HepG2 (cell line): ENCODE data around the gene SPIB. TPM values are rescaled to one million over a fixed set of nuclear protein-coding genes. Genes with fewer than 3 reads are reported as not detected.

Experiments
- DPF2 ChIP-seq: sonication (generic); formaldehyde crosslinking; IDR thresholded peaks from 2 replicates; pipeline ENCODE4 v1.4.0; 2020; ENCODE audit warnings: mild to moderate bottlenecking, low read depth, missing genetic modification reagents, borderline replicate concordance
- HNRNPL ChIP-seq: fragments of 200-400 bp; formaldehyde crosslinking; IDR thresholded peaks from 2 replicates; pipeline ENCODE4 v1.6.1; 2017; ENCODE audit warnings: mild to moderate bottlenecking, low read depth, low read length
- JARID2 ChIP-seq: sonication (generic); formaldehyde crosslinking; IDR thresholded peaks from 2 replicates; pipeline ENCODE4 v1.8.1; 2023; ENCODE audit warnings: missing genetic modification reagents, inconsistent platforms; ENCODE audit not compliant: insufficient replicate concordance
- MYC ChIP-seq: sonication (generic); formaldehyde crosslinking; IDR thresholded peaks from 2 replicates; pipeline ENCODE4 v1.9.0; 2021; ENCODE audit warnings: missing genetic modification reagents, borderline replicate concordance
- NFE2 ChIP-seq: sonication (generic); formaldehyde crosslinking; IDR thresholded peaks from 2 replicates; pipeline ENCODE4 v1.4.0; 2020; ENCODE audit warnings: missing genetic modification reagents
- ONECUT2 ChIP-seq: sonication (generic); formaldehyde crosslinking; IDR thresholded peaks from 2 replicates; pipeline ENCODE4 v1.4.0; 2020; ENCODE audit warnings: missing genetic modification reagents
- SMAD3 ChIP-seq: sonication (generic); formaldehyde crosslinking; IDR thresholded peaks from 2 replicates; pipeline ENCODE4 v1.4.0; 2020; ENCODE audit warnings: missing genetic modification reagents
- ZNF225 ChIP-seq: sonication (generic); formaldehyde crosslinking; IDR thresholded peaks from 2 replicates; pipeline ENCODE4 v1.4.0; 2020; ENCODE audit warnings: mild to moderate bottlenecking, missing genetic modification reagents
- ZNF232 ChIP-seq: sonication (generic); formaldehyde crosslinking; IDR thresholded peaks from 2 replicates; pipeline ENCODE4 v1.4.0; 2020; ENCODE audit warnings: missing genetic modification reagents, borderline replicate concordance
- ZNF350 ChIP-seq: sonication (generic); formaldehyde crosslinking; IDR thresholded peaks from 2 replicates; pipeline ENCODE4 v1.4.0; 2020; ENCODE audit warnings: mild to moderate bottlenecking, low read depth, missing genetic modification reagents, borderline replicate concordance
- ZNF441 ChIP-seq: sonication (generic); formaldehyde crosslinking; IDR thresholded peaks from 2 replicates; pipeline ENCODE4 v1.7.0; 2021; ENCODE audit warnings: missing genetic modification reagents, borderline replicate concordance
- polyA plus RNA-seq, 8 experiments: library from polyadenylated mRNA; depleted of rRNA in 3 of 8; stranded (reverse) in 7 of 8; unstranded in 1 of 8; fragments of >200 nt; fragmentation: Illumina TruSeq in 4 of 8; extraction: Trizol in 4 of 8; gene quantifications; 2 replicates each; pipeline versions ENCODE4 v1.2.1 to v1.2.3, GENCODE V29; 2011 to 2016; ENCODE audit warnings: low read depth in 4 of 8, missing spikeins in 1 of 8, mixed read lengths in 1 of 8; ENCODE audit not compliant: insufficient read depth in 1 of 8
- total RNA-seq, 5 experiments: library from RNA; depleted of rRNA; stranded (reverse); fragments of >200 nt; fragmentation: Illumina TruSeq; extraction: Trizol; gene quantifications; 2 replicates each; pipeline ENCODE4 v1.2.3, GENCODE V29; 2016; ENCODE audit warnings: low read depth in 1 of 5
- TF ChIP-seq, protein P1 (sequence below): sonication (generic); formaldehyde crosslinking; IDR thresholded peaks from 2 replicates; pipeline ENCODE4 v1.5.0; 2020; ENCODE audit warnings: mild to moderate bottlenecking, missing genetic modification reagents, borderline replicate concordance
- TF ChIP-seq, protein P2 (sequence below): sonication (generic); formaldehyde crosslinking; IDR thresholded peaks from 2 replicates; pipeline ENCODE4 v1.4.0; 2020; ENCODE audit warnings: missing genetic modification reagents
- TF ChIP-seq, protein P3 (sequence below), 2 experiments: fragments of 450-650 bp in 1 of 2; sonication (generic) in 1 of 2; formaldehyde crosslinking; IDR thresholded peaks; 2 replicates each; pipeline versions ENCODE4 v1.5.0 to v1.8.0; 2020 to 2022; ENCODE audit warnings: mild to moderate bottlenecking in 1 of 2, missing genetic modification reagents in 1 of 2

The SPIB gene
- total and polyA plus RNA-seq, 2 of the 13 experiments (the other 11 are each of a cell fraction or from before 2014, with no cell fraction given): 0.04 TPM; not detected in 1

DNA sequence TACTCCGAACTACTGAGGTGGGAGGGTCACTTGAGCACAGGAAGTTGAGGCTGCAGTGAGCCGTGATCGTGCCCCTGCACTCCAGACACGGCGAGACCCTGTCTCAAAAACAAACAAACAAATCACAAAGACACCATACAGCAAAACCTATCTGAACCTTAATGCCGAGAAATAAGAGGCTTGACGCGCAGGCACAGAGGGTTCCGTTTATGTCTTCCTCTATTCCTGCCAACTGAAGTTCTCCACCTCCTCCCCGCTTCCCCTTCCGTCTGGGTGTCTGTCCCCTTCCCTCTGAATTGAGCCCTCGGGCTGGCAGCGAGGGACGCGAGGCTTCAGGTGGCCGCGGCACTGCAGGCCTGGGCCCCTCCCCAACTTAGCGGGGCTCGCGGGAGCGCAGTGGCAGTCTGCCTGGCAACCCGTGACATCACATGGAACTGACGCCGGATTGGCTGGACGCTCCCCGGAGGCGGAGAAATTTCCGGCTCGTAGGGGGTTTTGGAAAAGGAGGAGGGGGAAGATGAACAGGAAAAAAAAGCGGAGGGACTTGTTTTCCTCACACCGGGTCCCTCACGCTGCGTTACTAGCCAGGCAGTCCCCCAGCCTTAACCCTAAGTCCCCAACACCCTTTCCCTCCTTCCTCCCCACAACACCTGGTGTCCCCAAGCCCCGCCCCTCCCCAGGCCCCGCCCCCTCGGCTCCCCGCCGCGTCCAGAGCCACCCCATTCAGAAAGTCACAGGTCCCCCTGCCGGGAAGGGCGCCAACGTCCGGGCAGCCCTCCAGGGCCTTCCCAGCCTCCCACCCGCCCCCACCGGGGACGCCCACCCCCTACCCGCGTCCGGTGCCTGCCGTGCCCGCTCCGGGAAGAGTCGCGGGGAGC, 12.8 kb downstream of the SPIB start (continued):
- TF ChIP-seq ZNF225 (CRISPR knock-in tag): 0 out of 2 replicates have a peak, but pooled peaks have one; percentile 32
- TF ChIP-seq ZNF232: 0 out of 2 replicates have a peak, but pooled peaks have one; percentile 13
- TF ChIP-seq, protein P1, sequence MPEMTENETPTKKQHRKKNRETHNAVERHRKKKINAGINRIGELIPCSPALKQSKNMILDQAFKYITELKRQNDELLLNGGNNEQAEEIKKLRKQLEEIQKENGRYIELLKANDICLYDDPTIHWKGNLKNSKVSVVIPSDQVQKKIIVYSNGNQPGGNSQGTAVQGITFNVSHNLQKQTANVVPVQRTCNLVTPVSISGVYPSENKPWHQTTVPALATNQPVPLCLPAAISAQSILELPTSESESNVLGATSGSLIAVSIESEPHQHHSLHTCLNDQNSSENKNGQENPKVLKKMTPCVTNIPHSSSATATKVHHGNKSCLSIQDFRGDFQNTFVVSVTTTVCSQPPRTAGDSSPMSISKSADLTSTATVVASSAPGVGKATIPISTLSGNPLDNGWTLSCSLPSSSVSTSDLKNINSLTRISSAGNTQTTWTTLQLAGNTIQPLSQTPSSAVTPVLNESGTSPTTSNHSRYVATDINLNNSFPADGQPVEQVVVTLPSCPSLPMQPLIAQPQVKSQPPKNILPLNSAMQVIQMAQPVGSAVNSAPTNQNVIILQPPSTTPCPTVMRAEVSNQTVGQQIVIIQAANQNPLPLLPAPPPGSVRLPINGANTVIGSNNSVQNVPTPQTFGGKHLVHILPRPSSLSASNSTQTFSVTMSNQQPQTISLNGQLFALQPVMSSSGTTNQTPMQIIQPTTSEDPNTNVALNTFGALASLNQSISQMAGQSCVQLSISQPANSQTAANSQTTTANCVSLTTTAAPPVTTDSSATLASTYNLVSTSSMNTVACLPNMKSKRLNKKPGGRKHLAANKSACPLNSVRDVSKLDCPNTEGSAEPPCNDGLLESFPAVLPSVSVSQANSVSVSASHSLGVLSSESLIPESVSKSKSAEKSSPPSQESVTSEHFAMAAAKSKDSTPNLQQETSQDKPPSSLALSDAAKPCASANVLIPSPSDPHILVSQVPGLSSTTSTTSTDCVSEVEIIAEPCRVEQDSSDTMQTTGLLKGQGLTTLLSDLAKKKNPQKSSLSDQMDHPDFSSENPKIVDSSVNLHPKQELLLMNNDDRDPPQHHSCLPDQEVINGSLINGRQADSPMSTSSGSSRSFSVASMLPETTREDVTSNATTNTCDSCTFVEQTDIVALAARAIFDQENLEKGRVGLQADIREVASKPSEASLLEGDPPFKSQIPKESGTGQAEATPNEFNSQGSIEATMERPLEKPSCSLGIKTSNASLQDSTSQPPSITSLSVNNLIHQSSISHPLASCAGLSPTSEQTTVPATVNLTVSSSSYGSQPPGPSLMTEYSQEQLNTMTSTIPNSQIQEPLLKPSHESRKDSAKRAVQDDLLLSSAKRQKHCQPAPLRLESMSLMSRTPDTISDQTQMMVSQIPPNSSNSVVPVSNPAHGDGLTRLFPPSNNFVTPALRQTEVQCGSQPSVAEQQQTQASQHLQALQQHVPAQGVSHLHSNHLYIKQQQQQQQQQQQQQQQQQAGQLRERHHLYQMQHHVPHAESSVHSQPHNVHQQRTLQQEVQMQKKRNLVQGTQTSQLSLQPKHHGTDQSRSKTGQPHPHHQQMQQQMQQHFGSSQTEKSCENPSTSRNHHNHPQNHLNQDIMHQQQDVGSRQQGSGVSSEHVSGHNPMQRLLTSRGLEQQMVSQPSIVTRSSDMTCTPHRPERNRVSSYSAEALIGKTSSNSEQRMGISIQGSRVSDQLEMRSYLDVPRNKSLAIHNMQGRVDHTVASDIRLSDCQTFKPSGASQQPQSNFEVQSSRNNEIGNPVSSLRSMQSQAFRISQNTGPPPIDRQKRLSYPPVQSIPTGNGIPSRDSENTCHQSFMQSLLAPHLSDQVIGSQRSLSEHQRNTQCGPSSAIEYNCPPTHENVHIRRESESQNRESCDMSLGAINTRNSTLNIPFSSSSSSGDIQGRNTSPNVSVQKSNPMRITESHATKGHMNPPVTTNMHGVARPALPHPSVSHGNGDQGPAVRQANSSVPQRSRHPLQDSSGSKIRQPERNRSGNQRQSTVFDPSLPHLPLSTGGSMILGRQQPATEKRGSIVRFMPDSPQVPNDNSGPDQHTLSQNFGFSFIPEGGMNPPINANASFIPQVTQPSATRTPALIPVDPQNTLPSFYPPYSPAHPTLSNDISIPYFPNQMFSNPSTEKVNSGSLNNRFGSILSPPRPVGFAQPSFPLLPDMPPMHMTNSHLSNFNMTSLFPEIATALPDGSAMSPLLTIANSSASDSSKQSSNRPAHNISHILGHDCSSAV (CRISPR knock-in tag): no peak
- TF ChIP-seq ONECUT2: no peak
- TF ChIP-seq SMAD3: no peak
- no peak for TF ChIP-seq ZNF441
- TF ChIP-seq, protein P2, sequence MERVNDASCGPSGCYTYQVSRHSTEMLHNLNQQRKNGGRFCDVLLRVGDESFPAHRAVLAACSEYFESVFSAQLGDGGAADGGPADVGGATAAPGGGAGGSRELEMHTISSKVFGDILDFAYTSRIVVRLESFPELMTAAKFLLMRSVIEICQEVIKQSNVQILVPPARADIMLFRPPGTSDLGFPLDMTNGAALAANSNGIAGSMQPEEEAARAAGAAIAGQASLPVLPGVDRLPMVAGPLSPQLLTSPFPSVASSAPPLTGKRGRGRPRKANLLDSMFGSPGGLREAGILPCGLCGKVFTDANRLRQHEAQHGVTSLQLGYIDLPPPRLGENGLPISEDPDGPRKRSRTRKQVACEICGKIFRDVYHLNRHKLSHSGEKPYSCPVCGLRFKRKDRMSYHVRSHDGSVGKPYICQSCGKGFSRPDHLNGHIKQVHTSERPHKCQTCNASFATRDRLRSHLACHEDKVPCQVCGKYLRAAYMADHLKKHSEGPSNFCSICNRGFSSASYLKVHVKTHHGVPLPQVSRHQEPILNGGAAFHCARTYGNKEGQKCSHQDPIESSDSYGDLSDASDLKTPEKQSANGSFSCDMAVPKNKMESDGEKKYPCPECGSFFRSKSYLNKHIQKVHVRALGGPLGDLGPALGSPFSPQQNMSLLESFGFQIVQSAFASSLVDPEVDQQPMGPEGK: peak; percentile 85
- 0 out of 2 replicates have a peak, but pooled peaks have one; percentile 31 for TF ChIP-seq MYC
- no peak for TF ChIP-seq DPF2 (CRISPR knock-in tag)
- peak; percentile 90 for TF ChIP-seq HNRNPL
- TF ChIP-seq JARID2 (CRISPR knock-in tag): no peak
- TF ChIP-seq ZNF350 (CRISPR knock-in tag): peak; percentile 27; the same call in 1 of the 2 replicates
- TF ChIP-seq, protein P3, sequence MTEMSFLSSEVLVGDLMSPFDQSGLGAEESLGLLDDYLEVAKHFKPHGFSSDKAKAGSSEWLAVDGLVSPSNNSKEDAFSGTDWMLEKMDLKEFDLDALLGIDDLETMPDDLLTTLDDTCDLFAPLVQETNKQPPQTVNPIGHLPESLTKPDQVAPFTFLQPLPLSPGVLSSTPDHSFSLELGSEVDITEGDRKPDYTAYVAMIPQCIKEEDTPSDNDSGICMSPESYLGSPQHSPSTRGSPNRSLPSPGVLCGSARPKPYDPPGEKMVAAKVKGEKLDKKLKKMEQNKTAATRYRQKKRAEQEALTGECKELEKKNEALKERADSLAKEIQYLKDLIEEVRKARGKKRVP (CRISPR knock-in tag; IDR thresholded peaks at IDR 0.05): no peak
- TF ChIP-seq NFE2 (CRISPR knock-in tag): no peak
